GM20431 (cell line): ENCODE measurements around the gene LRRC72.
"Not testable (repeated sequence)": the region's sequence is repeated elsewhere in the genome, so short reads cannot be mapped to it uniquely, and the experiment has no call there.

Experiments
- in situ Hi-C: fragments of 300-500 bp; cut with MseI, MboI; formaldehyde crosslinking; loops from one replicate; pipeline ENCODE4 v1.15.0; 2020; ENCODE audit warnings: low sequenced_read_pairs; ENCODE audit not compliant: unreplicated experiment

The LRRC72 gene

GRCh38 chr7:16524332-16524731 lies 2.3 kb upstream of the LRRC72 start:
- in situ Hi-C loops, result no loop called here

- in situ Hi-C loops, result no loop called here
Observed at GRCh38 chr7:16528520-16528919, 1.9 kb downstream of the LRRC72 start.

DNA sequence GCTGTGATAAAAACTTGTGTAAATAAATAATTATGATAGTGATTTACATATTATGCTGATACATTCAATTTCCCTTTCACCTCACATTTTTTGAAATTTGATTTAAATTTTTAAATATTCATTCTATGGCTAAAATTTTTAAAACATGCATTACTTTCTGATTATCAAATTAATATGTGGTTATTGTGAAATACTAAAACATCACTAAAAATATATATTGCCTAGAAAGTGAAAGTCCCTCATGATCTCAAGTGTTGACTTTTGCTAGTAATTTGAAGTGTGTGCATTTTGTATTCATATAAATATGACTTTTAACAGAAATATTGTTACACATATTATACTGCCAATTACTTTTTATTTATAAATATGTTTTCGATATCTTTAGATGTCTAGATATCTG lies 3.1 kb downstream of the LRRC72 start:
- in situ Hi-C loops, result no loop called here

GRCh38 chr7:16531707-16532106 lies 5.1 kb downstream of the LRRC72 start:
- in situ Hi-C loops, result no loop called here

DNA sequence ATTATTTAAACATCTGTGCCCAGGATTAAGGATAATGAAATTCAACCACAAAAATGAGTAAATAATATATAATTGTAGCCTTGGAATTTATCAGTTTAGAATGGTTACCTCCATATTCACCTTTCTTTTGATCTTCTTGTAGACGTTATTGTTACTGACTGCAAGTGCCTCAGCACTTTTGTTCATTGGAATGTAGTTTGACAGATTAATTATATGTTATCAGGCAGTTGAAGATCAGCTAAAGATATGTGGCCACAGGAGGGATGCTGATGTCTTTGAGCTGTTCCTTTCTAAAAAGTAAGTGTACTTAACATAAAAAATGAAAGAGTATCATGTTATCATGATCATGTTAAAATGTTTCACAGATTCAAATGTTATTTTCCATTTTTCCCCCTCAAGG lies 5.6 kb downstream of the LRRC72 start:
- in situ Hi-C loops, result no loop called here

GRCh38 chr7:16535500-16535899 lies 8.9 kb downstream of the LRRC72 start:
- in situ Hi-C loops, result no loop called here

- in situ Hi-C loops, result not testable (repeated sequence)
Observed at GRCh38 chr7:16540559-16540958, 13.9 kb downstream of the LRRC72 start.

DNA sequence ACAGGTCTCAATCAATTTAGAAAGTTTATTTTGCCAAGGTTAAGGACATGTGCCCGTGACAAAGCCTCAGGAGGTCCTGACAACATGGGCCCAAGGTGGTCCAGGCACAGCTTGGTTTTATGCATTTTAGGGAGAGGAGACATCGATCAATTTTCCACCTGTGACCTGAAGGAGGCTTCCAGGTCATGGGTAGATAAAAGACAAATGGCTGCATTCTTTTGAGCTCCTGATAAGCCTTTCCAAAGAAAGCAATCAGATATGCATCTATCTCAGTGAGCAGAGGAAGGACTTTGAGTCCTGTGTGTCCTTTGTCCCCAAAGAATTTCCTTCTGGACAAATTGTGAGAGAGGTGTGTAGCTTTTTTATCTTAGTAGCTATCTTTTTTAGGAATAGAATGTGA lies 15.8 kb downstream of the LRRC72 start:
- in situ Hi-C loops, result no loop called here

DNA sequence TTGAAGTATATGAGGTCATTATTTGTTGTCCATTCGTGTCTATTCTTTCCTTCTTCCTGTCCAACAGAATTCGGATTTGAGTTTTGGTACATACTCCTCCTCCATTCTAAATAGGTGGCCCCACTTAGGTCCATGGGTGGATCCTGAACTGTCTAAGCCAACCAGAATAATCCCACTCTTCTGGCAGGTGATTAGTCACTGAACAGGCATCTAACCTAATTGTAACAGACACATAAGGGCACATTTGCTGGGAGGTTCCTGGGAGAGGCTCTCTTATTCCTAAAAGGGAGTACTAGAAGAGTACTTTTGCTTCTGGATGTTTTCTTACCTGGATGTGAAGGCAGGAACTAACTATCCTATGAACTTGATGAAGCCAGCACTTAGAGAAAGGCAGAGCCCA lies 16.8 kb downstream of the LRRC72 start:
- in situ Hi-C loops, result no loop called here

DNA sequence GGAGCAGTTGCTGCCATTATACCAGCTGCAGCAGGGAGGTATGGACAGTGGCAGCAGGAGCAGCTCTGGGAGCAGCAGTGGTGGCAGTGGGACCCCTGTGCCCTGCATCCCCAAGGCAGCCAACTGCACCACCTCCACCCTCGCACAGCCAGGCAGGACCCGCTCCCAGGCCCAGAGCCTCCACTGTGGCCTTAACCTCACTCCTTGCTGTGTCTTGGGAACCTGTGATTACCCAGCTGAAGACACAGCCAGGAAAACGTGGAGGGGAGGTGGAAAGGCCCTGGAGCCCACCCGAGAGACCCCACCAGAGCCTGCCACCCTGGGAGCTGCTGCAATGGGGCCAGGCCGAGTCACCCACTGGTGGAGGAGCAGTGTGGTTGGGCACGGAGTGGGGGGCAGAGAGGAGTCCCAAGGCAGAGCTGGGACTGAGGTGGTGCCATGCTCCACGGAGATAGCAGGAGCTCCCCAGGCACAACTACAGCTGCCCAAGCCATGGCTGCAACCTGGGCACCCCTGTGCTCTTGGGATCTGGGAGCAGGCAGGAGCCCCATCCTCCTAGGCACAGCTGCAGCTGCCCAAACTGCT lies 20.4 kb downstream of the LRRC72 start:
- in situ Hi-C loops, result no loop called here

DNA sequence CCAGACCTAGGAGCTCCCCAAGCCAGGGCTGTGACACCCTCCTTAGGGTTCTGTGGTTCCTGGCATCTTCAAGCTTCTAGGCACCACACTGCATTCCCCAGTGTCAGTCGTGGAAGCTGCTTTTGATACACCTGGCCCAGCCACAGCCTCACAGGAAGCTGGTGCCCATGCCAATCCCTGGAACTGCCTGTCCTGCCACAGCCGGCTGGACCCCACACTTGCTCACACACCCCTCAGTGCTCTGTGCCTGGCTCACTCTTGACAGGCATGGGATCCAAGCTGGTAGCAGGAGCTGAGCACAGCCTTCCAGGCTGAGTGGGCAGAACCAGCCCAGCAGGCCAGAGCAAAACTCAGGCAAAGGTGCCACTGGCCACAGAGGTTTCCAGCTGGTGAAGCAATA lies 21.8 kb downstream of the LRRC72 start:
- in situ Hi-C loops, result no loop called here

- in situ Hi-C loops, result no loop called here
Observed at GRCh38 chr7:16550671-16551070, 24.0 kb downstream of the LRRC72 start.

- in situ Hi-C loops, result no loop called here
Observed at GRCh38 chr7:16554518-16555236, 28.1 kb downstream of the LRRC72 start.

DNA sequence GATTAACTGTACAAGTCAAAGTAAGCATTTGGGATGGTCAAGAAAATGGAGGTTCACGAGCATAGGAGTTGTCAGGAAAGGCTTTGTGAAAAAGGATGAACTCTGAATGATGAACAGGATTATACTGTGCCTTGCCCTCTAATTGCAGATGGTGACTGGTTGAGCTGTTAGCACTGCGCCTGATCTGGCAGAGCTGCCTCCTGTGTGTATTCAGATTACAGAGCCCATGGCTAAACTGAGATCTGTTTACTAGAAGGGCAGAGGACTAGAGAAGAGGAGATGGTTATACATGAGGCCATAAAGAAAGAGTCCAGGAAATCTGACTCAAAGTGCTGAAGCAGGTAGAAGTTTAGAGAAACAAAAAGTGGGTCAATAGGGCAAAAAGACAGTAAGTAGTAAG lies 29.7 kb downstream of the LRRC72 start:
- in situ Hi-C loops, result no loop called here

GRCh38 chr7:16558761-16559302 lies 32.2 kb downstream of the LRRC72 start:
- in situ Hi-C loops, result no loop called here

DNA sequence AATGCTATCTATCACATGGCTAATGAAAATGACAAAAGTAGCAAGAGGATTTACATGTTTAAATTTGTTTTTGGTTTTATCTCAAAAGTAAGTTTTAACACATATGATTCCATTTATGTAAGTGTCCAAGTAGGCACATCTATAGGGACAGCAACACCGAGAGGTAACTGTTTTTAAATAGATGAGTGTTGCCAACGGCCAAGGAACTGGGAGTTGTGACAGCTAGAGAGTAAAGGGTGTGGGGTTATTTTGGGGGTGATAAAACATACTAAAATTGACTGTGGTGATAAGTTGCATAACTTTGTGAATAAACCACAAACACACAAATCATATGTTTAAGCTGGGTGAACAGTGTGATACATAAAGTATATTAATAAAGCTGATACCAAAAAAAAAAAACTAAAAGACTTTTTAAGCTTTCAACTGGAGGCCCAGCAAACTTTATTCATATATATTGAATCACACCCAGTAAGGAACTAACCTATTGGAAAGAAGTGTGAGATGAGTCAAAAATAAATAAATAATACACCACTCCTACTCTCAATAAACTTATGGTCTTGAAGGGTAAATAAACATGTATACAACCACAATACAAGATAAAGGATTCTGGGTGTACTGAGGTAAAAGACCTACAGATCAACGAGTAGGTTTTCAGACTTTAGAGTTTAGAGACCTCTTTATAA lies 33.0 kb downstream of the LRRC72 start:
- in situ Hi-C loops, result loop anchor here (10.0 kb wide), 1 partner anchor 485 kb away; no protein-coding TSS in a partner anchor

DNA sequence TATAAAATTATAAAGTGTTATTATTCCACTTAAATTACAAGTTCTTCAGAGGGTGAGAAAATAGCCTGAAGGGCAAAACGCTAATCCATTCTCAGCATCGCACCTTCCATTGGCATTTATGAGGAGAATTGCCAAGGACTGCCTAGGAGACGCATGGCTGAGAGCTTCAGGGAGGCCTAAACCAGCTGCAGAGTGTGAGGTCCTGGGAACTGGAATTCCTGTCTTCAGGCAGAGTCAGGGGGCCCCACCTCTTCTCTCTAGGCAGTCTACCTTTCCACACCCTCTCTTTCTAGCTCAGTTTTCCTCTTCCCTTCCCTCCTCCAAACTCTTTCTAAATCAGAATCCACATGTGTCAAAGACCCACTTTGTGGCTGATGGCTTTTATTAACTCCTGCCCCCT lies 35.3 kb downstream of the LRRC72 start:
- in situ Hi-C loops, result loop anchor here (10.0 kb wide), 1 partner anchor 487 kb away; no protein-coding TSS in a partner anchor

- in situ Hi-C loops, result loop anchor here (10.0 kb wide), 1 partner anchor 488 kb away; no protein-coding TSS in a partner anchor
Observed at GRCh38 chr7:16562456-16563220, 36.0 kb downstream of the LRRC72 start.

- in situ Hi-C loops, result loop anchor here (10.0 kb wide), 1 partner anchor 489 kb away; no protein-coding TSS in a partner anchor
Observed at GRCh38 chr7:16563281-16564022, 36.8 kb downstream of the LRRC72 start.

DNA sequence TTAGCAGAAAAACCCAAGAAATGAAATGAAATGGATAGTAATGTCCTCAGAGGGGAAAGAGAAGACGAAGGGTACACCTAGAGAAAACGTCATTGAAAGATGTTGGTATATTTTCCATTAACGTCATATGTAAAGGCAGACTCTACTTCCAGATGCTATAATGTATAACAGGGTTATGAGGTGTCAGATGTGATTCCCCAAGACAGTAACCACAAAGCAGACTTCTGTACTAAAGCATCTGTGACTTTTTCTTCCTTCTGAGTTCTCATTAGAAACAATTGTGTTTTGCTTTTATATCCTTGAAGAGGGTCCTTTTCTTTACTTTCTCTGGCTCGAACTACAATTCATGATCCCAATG lies 37.4 kb downstream of the LRRC72 start:
- in situ Hi-C loops, result loop anchor here (10.0 kb wide), 1 partner anchor 489 kb away; no protein-coding TSS in a partner anchor
